Occipital lobe (tissue), 2 donors: Measurements from ENCODE around the gene C3orf22. TPM values are rescaled to one million over a fixed set of nuclear protein-coding genes. Genes with fewer than 3 reads are reported as not detected.

Experiments used
- DNase-seq: peaks from one replicate; lab custom pipeline; 2025; lab: John Stamatoyannopoulos, UW
- total RNA-seq: library from RNA; depleted of rRNA; stranded (reverse); fragments of >200 nt; gene quantifications from one replicate; pipeline ENCODE4 v1.2.3, GENCODE V29; 2014

Gene C3orf22
- total RNA-seq, 1 donor from 2014 or later: not detected

DNA sequence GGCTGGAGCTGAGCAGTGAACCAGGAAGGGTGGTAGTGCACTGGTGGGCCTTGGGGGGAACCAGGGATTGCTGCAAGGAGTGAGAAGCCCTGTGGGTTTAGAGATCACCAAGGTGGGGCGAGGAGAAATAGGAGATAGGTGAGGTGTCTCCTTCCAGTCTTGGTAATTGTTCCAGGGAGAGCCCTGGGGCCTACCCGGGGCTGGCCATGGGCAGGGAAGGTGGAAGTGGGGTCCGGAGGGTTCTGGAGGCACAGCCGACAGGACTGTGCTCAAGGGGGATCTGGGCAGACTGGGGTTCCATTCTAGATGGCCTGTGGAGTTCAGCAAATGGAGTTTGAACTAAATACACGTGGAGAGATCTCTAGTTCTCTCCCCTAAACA lies 30.3 kb downstream of the C3orf22 start:
- no peak for DNase-seq

DNA sequence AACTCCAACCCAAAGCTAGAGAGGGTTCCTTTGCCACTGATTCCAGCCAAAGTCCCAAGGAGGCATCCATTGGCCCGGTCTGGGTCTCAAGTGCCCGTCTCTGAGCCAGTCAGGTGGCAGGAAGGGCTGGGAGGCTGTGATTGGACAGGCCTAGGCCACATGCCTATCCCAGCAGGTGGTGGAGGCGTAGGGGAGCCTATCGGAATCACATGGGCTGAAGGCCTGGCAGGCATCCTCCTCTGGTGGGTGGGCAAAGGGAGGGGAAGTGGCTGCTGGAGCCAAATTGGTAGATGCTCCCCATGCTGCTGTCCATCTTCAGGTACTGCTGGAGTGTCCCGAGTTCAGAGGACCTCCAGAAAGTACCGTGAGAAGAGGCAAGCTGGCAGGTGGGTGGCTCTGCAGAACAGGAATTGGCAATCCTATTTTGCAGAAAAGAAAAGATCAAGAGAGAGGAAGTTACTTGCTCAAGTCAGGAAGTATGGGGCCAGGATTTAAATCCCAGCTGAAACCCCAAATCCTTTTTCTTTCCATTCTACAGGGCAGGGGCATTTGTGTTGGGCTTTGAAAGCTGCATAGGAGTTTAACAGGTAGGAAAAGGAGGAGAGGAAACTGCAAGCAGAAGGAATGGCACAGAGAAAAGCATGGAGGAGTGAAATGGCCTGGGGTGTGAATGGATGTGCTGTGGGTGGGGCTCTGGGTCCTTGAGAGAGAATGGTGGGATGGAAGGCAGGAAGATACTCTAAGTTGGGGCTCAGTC lies 31.1 kb downstream of the C3orf22 start:
- DNase-seq: no peak

DNA sequence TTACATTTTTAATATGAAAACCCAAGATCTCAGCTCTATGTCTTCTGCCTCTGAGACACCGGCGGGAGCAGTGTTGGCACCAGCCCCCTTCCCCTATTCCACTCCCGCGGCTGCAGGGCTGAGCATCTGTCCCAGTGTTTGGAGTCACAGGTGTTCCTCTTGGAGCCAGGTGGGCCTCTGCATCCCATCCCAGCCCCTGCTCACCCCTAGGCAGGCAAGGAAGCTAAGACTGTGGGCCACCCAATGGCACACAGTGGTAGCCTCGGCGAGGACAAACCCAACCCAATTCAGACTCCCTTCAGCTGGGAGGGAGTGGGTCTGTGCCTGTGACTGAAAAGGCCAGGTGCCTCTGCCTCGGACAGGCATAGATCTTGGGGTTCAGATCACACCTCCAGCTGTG lies 31.7 kb downstream of the C3orf22 start:
- DNase-seq: no peak

DNA sequence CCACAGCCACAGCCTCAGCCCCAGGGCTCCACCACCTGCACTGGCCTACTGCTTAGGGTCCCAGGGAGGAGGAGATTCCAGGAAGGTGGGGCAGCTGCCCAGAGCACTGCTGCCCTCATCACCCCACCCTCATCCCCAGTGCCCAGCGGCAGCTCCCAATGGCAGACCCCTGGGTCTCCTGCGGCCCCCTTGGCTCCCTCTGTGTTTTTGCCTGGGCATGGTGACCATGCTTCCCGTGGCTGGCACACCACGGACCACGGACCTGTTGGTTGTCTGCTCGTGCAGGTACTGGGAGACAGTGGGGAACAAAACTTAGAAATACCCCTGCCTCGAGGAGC lies 32.1 kb downstream of the C3orf22 start:
- DNase-seq: no peak

DNA sequence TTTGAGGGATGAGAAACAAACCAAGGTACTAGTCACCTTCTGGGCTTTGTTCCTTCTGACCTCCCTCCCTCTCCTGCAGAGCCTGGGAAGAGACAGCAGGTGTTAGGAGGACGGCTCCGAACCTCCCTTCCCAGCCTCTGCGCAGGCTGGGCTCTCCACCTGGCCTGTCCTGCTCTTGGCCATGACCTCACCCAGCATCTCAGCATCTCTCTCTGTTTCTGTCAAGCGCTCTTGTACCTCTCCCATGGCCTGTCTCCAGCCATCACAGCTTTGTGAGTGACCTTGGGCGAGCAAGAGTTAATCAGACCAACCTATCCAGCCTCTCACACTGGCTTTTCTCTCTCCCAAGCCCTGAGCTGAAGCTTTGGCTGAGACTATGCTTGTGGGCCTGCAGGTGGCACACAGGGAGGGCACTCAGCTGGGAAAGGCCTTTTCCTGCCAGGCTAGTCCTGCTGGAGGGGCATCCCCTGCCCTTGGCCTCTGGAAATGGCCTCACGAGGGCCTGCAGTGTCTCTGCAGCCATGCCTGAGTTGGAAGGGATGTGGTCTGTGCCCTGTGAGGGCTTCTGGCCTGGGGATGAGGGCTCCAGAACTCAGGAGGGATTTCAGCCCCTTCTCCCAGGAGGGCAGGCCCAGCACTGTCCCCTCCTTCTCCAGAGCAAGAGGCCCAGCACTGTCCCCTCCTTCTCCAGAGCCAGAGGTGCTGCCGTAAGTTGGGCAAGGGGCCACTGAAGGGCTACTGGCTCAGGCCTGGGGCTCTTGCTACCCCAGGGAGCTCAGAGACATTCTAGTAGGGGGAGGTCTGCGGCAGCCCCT lies 32.7 kb downstream of the C3orf22 start:
- DNase-seq: no peak

DNA sequence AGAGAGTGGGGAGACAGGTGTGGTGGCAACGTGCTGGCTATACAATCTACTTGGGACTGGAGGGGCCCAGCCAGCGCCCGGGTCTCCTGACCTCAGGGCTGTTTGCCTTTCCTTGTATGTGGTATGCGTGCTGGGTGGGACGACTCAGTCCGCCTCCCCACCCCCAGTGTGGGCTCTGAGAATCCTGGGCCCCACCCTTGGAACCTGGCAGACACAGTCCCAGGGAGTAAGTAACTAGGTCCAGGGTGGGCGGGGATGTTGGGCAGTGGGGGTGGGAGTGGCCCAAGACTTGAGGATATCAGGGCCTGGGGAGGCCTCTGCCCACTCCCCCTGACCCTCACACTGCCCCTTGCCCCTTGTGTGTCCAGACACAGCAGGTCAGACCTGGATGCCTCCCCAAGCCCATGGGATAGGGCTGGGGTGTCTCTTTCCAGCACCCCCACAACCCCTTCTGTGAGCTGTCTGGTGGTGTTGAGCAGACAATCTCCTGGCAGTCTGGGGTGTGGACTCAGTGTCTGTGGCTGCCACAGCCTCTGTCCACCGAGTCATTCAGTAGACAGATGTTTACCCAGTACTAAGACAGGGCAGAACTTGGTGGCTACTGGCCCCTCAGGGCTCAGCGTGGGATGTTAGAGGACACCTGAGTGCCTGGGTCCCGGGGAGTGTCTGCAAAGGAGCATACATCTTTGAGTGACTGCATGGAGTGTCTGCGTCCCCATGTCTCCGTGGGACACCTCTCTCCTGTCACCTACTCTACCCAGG lies 33.5 kb downstream of the C3orf22 start:
- DNase-seq: no peak

DNA sequence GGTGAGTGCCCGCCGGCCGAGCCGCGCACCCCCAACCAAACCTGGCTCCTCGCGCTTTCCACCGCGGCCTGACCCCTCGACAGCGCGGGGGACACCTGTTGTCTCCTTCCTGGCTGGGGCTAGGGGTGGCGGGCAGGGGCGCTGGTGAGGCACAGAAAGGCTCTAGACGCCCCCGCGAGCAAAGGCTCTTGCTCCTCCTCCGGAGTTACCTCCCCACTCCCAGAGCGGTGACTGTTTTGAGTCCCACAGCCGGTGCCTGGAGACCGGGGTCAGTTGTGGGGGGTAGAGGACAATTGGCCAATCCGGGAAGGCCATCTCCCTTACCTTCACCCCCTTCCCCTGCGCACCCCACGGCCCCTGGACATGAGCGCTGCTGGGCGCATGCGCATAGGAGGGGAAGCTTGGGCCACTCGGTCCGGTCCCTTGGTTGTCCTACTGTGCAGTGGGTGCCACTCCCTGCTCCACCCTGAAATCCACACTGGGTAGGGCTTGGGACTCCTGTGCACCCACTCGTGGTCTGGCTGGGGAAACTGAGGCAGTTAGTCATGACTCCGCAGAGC lies 34.2 kb downstream of the C3orf22 start:
- no peak for DNase-seq

DNA sequence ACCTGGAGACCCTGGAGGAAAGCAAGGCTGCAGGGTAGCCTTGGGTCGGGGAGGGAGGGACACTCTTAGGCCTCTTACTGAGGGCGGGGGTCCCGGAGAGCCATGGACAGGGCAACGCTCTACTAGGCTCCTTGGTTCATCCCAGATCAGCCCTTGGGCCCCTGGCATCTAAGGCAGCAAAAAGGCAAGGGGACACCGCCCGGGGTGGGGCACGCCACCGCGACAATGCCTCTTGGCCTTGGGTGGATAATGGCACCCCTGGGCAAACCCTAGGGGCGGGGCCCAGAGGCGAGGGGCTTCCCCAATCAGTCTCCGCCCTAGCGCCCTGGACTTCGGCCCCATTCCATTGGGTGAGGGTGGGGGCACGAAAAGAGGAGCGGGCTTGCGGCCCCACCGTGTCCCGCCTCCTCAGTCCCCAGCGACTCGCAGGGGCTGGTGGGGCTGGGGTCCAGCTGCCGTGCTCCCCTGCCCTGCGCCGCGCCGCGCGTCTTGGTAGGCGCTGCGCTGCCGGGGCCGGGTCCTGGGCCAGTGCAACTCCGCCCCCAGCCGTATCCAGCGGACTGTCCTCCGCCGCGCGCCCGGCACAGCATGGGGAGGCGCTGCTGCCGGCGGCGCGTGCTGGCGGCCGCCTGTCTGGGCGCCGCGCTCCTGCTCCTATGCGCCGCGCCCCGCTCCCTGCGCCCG lies 34.8 kb downstream of the C3orf22 start, which contains the start of gene CHST13:
Gene CHST13 (plus strand): TSS at position 411 of the 684 bp plus-strand sequence. CDS start 178 bp downstream, at position 589.
- no peak for DNase-seq

DNA sequence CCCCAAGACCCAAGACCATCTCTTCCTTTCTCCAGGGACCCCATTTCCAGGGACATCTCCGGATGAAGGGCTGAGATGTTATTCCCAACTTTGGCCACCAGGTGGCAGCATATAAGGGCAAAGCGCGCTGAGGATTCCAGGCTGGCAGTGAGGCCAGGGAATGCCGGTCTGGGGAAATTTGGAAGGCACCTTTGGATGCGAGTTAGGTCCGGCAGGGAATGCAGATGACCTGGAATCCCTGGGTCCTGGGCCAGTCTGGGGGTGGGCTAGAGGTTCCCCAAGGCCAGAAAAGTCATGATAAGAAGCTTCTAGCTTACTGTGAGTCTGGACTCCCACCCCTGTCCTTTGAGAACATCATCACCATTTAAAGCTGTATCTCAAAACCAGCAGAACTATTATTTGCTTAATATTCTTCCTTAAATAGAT lies 36.4 kb downstream of the C3orf22 start:
- DNase-seq: peak; percentile 33

DNA sequence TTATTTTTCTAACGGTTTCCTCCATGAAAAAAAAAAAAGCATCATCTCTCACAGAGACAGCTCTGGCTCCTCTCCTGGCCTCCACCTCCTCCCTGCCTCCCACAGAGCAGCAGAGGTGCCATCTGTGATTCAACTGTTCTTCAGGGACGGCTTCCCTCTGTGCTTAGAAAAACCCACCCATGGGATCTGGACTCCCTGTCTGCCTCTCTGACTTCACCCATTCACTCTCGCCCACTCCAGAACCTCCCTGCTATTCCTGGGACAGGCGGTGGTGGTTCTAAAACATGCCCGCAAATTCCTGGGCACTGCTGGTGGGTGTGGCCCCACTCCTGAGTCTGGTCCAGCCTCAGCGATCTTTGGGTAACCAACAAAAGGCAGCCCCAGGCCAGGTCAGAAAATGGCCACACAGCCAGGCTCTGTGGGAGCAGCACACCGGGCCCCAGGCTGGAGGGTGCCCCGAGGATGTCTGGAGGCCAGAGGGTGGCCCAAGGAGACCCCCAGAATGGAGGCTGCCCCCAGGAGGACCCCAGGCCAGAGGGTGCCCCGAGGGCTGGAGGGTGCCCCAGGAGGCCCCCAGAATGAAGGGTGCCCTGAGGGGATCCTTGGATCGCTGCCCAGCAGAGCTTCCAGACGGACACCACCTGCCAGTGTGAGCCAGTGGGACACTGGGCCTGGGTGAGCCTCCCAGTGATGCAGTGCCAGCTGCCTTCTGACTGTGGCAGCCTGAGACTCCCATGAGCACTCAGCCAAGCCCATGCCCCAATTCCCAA lies 37.4 kb downstream of the C3orf22 start:
- DNase-seq: peak; percentile 69

DNA sequence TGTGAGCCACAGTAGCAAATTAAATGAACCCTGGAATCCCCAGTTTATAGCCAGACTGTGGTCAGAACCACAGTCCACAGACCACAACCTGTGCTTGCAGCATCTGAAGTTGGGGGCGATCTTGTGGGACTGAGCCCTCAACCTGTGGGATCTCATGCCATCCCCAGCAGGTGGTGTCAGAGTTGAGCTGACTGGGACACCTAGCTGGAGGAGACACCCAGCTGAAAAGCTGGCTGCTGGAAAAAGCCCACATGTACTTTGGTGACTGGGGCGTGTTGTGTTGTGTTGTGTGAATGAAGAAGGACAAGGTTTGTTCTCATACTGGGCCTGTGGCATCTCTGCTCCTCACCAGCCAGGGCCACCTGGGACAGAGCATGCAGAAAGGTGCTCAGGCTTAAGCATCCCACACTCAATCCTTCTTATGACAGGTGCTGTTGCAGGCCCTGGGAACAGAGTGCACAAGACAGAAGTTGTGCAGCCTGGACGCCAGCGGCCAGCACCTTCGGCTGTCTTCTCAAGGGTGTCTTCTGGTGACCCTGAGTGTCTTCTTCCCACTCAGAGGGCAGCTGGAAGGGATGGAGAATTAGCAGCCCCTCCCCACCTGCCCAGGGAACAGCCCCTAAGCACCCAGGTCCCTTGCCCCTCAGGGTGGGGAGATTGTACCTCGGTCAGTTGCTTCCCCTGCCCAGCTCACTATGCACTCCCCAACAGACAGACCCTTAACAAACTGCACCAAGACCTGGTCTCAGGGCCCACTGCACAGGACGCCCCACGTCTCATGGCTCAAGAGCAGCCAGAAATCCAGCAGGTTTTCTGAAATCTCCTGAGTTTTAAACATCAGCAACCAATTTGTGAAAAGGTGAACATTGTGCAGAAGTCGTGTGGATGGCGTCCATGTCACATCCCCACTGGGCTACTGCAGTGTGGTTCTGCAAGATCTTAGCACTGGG lies 39.0 kb downstream of the C3orf22 start:
- no peak for DNase-seq

DNA sequence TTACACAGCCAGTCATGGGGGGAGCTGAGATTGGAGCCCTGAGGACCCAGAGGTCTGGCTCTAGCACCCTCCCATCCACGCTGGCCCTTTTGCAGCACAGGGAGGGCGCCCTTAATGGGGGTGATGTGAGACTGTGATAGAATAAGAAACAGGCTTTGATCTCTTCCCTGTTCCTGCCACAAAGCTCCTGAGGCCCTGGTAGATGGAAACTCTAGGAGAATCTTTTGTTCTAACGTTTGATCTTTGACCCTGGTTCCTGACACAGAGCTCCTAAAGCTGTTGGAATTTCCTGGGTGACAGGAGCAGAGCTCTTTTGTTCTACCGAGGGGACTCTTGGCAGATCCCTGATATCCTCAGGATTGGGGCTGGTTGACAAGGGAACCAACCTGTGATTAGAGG lies 40.0 kb downstream of the C3orf22 start:
- DNase-seq: no peak

DNA sequence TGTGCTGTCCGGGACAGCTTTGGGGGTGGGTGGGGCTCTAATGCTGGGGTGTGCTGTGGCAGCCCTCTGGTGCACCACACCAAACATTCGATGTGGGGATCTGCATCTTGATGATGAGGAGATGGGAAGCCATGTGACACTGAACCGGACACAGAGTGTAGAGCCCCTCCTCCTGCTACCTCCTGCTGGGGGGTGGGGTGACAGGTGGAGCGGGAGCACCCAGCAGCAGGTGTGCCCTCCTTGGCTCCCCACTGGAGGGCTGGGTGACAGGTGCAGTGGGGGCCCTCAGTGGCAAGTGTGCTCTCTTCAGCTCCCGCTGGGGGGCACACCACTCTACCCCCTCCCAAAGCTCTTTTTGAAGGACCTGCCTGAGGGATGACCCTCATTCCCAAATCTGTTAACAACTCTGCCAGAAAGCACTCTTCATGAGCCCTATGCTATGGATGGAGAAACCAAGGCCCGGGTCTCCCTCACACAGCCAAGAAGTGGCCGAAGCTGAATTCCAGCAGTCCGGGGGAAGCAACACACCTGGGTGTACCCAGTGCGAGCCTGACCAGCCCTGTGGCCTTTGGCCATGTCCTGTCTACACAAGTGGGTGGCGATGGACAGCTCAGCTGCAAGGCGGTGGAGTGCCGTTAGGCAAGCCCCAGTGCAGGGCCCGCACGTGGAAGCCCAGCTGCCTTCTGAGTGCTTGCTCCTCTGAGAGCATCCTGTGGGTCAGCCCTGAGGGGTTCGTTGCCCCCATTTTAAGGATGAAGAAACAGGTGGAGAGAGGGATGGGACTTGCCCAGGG lies 40.5 kb downstream of the C3orf22 start:
- DNase-seq: no peak

DNA sequence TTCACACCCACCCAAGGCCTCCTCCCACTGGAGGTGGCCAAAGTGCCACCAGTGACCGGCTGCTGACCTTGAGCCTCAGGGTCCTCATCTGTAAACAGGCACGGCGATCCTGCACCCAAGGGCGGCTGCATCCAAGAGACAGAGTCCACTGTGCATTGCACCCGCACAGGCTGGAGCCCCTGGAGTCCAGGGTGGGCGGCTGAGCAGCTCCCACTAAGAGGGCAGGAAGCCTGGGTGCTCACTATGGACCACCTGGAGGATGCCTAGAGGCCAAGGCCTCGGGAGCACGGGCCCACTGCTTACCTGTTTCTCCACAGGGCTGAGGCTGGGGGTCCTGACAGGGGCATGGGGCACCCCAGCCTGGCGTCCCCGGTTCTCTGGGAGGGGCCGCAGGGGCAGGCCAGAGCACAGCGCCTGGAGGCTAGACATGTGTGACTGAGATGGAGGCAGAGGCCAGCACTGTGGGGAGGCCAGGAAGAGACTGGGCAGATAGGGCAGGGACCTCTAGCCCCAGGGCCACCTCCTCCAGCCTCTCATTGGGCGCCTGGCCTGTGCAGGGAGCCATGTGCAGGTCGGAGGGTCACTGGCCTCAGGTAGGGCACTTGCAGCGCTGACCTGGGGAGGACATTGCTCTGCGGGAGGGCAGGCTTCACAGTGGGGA lies 41.3 kb downstream of the C3orf22 start, which contains the start of gene UROC1:
Gene UROC1 (minus strand): TSS at position 483 of the 661 bp plus-strand sequence. CDS start 54 bp downstream, at position 429.
- DNase-seq: no peak

DNA sequence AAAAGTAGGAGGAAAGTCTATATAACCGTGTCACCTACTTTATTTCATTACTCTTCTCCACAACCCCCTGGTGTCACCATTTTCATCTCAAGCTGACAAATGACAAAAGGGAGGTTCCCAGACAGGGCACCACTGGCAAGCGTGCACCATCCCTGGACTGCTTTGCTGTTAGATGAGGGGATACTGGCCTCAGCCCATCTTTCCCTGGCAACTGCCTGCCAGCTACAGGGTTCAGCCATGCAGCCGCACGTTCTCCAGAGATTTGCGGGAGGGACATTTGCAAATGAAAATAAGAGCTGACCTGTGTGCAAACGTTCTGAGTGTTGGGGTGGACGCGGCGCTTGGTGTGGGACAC lies 41.8 kb downstream of the C3orf22 start:
- no peak for DNase-seq

DNA sequence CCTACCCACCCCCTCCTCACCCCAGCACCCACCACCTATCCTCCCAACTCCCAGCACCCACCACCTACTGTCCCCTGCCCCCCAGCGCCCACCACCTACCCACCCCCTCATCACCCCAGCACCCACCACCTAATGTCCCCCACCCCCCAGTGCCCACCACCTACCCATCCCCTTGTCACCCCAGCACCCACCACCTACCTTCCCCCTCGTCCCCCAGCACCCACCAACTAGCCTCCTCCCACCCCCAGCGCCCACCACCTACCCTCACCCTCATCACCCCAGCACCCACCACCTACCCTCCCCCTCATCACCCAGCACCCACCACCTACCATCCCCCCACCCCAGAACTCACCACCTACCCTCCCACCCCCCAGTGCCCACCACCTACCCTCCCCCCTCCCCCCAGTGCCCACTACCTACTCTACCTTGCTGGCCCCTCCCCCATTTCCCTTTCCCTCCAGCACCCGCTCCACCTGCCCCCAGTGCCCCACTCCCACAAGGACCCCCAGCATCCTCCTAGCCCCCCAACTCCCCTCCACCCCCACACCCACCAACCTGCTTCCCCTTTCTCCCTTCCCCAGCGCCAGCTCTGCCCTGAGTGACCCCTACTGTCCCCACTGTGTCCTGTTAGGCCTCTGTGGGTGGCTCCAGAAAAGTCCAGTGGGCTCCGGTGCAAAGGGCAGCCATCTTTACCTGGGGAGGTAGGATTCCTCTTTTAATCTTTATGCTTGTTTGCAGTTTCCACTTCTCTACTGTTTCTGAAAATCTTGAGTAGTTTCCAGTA lies 42.4 kb downstream of the C3orf22 start:
- DNase-seq: no peak
